Osteocyte (in vitro differentiated cells): Measurements from ENCODE around the gene GREB1. TPM values are rescaled to one million over a fixed set of nuclear protein-coding genes. Genes with fewer than 3 reads are reported as not detected.

ENCODE experiments used
- DNase-seq: peaks from one replicate; pipeline ENCODE4 v3.0.0; 2021; ENCODE audit warnings: mixed read lengths; ENCODE audit not compliant: unreplicated experiment; ENCODE audit errors: extremely low spot score
- H3K27ac Mint-ChIP-seq: one replicate; pipeline ENCODE4 v1.8.0; 2021; ENCODE audit warnings: mild to moderate bottlenecking, mixed read lengths; ENCODE audit not compliant: unreplicated experiment
- H3K27me3 Mint-ChIP-seq: one replicate; pipeline ENCODE4 v1.8.0; 2021; ENCODE audit warnings: mixed read lengths; ENCODE audit not compliant: unreplicated experiment
- H3K36me3 Mint-ChIP-seq: one replicate; pipeline ENCODE4 v1.8.0; 2021; ENCODE audit warnings: mixed read lengths; ENCODE audit not compliant: unreplicated experiment
- H3K4me1 Mint-ChIP-seq: one replicate; pipeline ENCODE4 v1.8.0; 2021; ENCODE audit warnings: mixed read lengths; ENCODE audit not compliant: unreplicated experiment
- H3K4me3 Mint-ChIP-seq: one replicate; pipeline ENCODE4 v1.8.0; 2021; ENCODE audit warnings: mild to moderate bottlenecking, moderate library complexity, mixed read lengths; ENCODE audit not compliant: unreplicated experiment
- H3K9me3 Mint-ChIP-seq: one replicate; pipeline ENCODE4 v1.8.0; 2021; ENCODE audit warnings: mixed read lengths; ENCODE audit not compliant: unreplicated experiment
- total RNA-seq: library from RNA; stranded (reverse); gene quantifications from 2 replicates; pipeline ENCODE4 v1.2.1, GENCODE V29; 2021
- TF ChIP-seq, protein P1 (sequence below): fragments of 200-600 bp; sonication (generic); IDR thresholded peaks from 2 replicates; pipeline ENCODE4 v1.5.0; 2021; ENCODE audit warnings: antibody characterized with exemption, mild to moderate bottlenecking, moderate library complexity

Gene GREB1
- total RNA-seq, 1 donor from 2014 or later = 0.54 TPM

DNA sequence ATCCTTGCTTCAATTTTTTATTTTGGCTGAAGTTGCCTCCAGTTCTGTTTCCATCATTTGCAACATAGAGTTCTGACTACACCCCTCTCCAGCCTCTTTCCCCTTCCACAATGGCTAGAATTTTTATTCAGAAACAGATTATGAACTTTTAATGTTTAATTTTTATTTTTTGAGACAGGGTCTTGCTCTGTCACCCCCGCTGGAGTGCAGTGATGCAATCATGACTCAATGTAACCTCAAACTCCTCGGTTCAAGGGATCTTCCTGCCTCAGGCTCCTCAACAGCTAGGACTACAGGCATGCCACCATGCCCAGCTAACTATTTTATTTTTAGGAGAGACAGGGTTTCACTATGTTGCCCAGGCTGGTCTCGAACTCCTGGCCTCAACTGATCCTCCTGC, 133.3 kb downstream of the GREB1 start:
- no peak for DNase-seq
- no peak overlapping the region for H3K4me3 Mint-ChIP-seq
- peaks cover 43% of the 10 kb centered on the region for H3K27me3 Mint-ChIP-seq
- no peak overlapping the region for H3K27ac Mint-ChIP-seq
- H3K36me3 Mint-ChIP-seq = no peaks in the 10 kb centered on the region
- peaks cover 6% of the 10 kb centered on the region for H3K4me1 Mint-ChIP-seq
- peaks cover 5% of the 10 kb centered on the region for H3K9me3 Mint-ChIP-seq
- TF ChIP-seq, protein P1, sequence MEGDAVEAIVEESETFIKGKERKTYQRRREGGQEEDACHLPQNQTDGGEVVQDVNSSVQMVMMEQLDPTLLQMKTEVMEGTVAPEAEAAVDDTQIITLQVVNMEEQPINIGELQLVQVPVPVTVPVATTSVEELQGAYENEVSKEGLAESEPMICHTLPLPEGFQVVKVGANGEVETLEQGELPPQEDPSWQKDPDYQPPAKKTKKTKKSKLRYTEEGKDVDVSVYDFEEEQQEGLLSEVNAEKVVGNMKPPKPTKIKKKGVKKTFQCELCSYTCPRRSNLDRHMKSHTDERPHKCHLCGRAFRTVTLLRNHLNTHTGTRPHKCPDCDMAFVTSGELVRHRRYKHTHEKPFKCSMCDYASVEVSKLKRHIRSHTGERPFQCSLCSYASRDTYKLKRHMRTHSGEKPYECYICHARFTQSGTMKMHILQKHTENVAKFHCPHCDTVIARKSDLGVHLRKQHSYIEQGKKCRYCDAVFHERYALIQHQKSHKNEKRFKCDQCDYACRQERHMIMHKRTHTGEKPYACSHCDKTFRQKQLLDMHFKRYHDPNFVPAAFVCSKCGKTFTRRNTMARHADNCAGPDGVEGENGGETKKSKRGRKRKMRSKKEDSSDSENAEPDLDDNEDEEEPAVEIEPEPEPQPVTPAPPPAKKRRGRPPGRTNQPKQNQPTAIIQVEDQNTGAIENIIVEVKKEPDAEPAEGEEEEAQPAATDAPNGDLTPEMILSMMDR = no peak

DNA sequence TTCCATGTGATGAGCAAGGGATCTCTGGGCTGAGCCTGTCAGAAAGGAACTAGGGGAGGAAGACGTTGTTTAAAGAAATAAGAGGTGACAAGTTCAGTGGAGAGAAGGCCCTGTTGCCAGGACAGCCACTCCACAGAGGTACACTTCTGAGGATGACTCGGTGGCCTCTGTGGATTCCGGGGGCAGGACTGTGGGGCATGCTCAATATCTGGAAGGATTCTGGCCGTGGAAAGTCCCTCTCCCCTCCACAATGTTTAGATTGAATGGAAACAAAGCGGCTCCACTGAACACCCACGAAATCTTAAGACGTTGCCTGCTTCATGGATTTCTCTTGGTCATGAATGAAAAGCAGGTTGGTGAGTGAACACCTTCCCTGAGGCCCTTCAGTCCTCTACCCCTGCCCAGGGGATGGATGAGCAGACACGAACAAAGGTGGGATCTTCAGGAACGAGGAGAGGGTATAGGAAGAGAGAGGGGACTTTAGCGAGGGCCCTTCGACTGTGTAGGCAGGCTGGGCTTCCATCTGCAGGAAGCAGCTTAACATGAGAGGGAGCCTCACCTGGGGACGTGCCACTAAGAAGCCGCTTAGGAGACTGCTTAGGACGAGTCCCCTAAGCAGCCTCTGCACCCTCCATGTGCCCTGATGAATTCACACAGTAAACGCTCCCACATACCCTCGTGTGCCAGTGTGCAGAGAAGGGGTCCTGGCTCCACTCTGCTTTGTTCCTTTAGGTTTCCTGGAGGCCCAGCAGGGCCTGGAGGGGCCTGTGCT, 134.2 kb downstream of the GREB1 start:
- Mint-ChIP-seq H3K27me3 (peaks cover 50% of the 10 kb centered on the region), H3K27ac (no peak overlapping the region), H3K4me3 (no peak overlapping the region), H3K9me3 (peaks cover 2% of the 10 kb centered on the region), H3K4me1 (peaks cover 6% of the 10 kb centered on the region), H3K36me3 (no peaks in the 10 kb centered on the region)
- TF ChIP-seq, protein P1 = no peak
- DNase-seq = no peak

DNA sequence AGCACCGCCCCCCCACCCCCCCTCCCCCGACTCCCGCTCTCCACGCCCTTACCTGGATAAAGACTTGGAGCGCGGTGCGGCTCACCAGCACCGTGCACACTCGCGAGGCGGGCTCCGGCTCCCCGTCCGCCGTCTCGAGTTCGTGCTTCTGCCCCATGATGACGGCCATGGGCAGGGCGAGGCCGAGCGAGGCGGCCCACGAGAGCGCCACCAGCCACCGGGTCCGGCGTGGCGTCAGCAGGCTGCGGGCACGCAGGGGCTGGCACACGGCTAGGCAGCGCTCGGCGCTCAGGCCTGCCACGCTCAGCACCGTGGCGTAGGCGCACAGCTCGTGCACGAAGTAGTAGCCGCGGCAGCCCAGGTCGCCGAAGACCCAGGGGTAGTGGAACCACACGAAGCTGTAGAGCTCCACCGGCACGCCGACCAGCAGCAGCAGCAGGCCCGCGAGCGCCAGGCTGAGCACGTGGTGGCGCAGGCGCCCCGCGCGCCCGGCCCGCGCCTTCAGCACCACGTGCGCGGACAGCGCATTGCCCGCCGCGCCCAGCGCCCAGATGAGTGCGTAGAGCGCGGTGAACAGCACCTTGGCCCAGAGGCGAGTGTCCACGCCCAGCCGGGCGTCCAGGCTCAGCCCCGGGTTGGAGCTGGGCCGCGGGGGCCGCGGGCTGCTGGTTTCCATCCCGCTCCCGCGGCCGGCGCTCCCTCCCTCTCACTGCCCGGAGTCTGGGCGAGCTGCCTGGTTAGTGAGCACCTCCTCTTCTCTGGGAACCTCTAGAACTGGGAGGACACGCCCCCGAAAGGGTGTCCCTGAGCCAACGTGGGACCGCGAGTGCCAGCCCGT, 135.8 kb downstream of the GREB1 start, which contains the start of gene NTSR2:
Gene NTSR2, minus strand, starts transcription at position 742 of the 838 bp plus-strand sequence. Its CDS starts 66 bp downstream, at position 676.
- H3K4me1 Mint-ChIP-seq = no peaks in the 10 kb centered on the region
- H3K27ac Mint-ChIP-seq = no peak within 1 kb of the TSS
- H3K4me3 Mint-ChIP-seq = no peak within 1 kb of the TSS
- H3K36me3 Mint-ChIP-seq = no peaks in the 10 kb centered on the region
- no peaks in the 10 kb centered on the region for H3K9me3 Mint-ChIP-seq
- no peak for DNase-seq
- peaks cover 57% of the 10 kb centered on the region for H3K27me3 Mint-ChIP-seq
- TF ChIP-seq, protein P1 = no peak

DNA sequence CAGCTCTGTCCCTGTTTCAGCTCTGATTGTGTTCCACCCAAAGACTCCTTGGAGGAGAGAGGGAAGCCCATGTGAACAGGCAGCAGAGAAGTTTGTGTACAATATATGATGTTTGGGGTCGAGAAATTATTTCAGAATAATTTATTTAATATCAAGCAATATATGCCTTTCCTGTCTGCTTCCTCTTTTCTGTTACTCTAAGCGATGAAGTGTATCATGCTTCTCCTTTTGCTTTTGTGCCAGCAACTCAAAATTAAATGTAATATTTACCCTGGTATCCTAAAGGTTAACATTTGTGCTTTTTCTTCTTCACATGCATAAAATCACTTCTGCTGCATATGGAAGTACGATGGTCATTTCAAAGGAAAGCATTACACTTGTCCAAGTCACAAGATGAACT, 138.6 kb downstream of the GREB1 start:
- Mint-ChIP-seq H3K4me3 (no peak overlapping the region), H3K4me1 (no peaks in the 10 kb centered on the region), H3K27me3 (peaks cover 64% of the 10 kb centered on the region), H3K27ac (no peak overlapping the region), H3K36me3 (no peaks in the 10 kb centered on the region), H3K9me3 (no peaks in the 10 kb centered on the region)
- TF ChIP-seq, protein P1 = no peak
- no peak for DNase-seq

DNA sequence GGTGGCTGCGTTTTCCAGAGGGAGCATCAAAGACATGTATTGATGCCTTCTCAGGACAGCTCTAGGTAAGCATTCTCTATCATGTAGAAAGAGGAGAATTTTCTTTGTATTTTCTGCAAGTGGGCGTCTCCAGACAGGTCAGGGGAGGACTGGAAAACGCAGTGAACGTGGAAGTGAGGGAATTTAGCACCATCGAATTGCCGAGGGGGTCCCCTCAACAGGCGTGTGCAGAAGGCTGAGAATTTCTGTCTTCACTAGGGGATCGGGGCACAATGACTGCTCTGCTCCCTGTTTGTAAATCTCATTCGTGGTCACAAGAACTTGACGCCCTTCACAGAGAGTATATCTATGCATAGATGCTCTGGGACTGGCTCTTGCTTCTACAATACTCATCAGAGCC, 141.1 kb downstream of the GREB1 start:
- H3K27me3 Mint-ChIP-seq = peaks cover 66% of the 10 kb centered on the region
- TF ChIP-seq, protein P1 = no peak
- no peaks in the 10 kb centered on the region for H3K36me3 Mint-ChIP-seq

More for the DNA sequence above, 141.1 kb downstream of the GREB1 start:
- no peaks in the 10 kb centered on the region for H3K9me3 Mint-ChIP-seq
- H3K27ac Mint-ChIP-seq = no peak overlapping the region
- no peak for DNase-seq
- H3K4me1 Mint-ChIP-seq = peaks cover 4% of the 10 kb centered on the region
- no peak overlapping the region for H3K4me3 Mint-ChIP-seq
